NT2/D1 (cell line): Measurements from ENCODE around the gene MUC2.

Source experiments
- SUZ12 ChIP-seq: IDR thresholded peaks from 2 replicates; pipeline ENCODE4 v1.6.1; 2011; ENCODE audit not compliant: insufficient read length, insufficient read depth; ENCODE audit errors: extremely low read depth
- YY1 ChIP-seq: IDR thresholded peaks from 2 replicates; pipeline ENCODE4 v1.6.1; 2011; ENCODE audit not compliant: insufficient read length, insufficient read depth
- ZNF274 ChIP-seq: IDR thresholded peaks from 2 replicates; pipeline ENCODE4 v1.6.1; 2011; ENCODE audit warnings: mild to moderate bottlenecking, low read depth, low read length

GRCh38 chr11:1033016-1033798 is 41.5 kb upstream of the MUC2 start:
- TF ChIP-seq YY1 (no peak), ZNF274 (no peak), SUZ12 (no peak)
